GM12875 (cell line): ENCODE data around the gene ARFGAP3.
"Not testable (repeated sequence)": the region's sequence is repeated elsewhere in the genome, so short reads cannot be mapped to it uniquely, and the experiment has no call there.

ENCODE experiments used
- H3K4me3 ChIP-seq: one replicate; pipeline ENCODE4 v1.5.1; 2011; ENCODE audit warnings: low read depth, low read length, control low read depth
- CTCF ChIP-seq: IDR thresholded peaks from 2 replicates; pipeline ENCODE4 v1.5.1; 2011; ENCODE audit warnings: low read depth, mild to moderate bottlenecking, control low read depth, inconsistent platforms, low read length, moderate library complexity, borderline replicate concordance; ENCODE audit not compliant: insufficient read depth

The ARFGAP3 gene

GRCh38 chr22:42768385-42769035 is 88.6 kb downstream of the ARFGAP3 start:
- TF ChIP-seq CTCF = no peak
- H3K4me3 ChIP-seq = no peak overlapping the region

- TF ChIP-seq CTCF = no peak
- no peak overlapping the region for H3K4me3 ChIP-seq
These were observed 90.2 kb downstream of the ARFGAP3 start for GRCh38 chr22:42766860-42767259.

- no peak for TF ChIP-seq CTCF
- H3K4me3 ChIP-seq = no peak overlapping the region
These were observed 92.1 kb downstream of the ARFGAP3 start for GRCh38 chr22:42764895-42765363.

GRCh38 chr22:42763965-42764480 is 93.0 kb downstream of the ARFGAP3 start:
- no peak for TF ChIP-seq CTCF

GRCh38 chr22:42760806-42761565 is 96.1 kb downstream of the ARFGAP3 start:
- no peak overlapping the region for H3K4me3 ChIP-seq
- no peak for TF ChIP-seq CTCF

More at GRCh38 chr22:42763965-42764480, 93.0 kb downstream of the ARFGAP3 start:
- H3K4me3 ChIP-seq = no peak overlapping the region

- TF ChIP-seq CTCF = no peak
- H3K4me3 ChIP-seq = no peak overlapping the region
These were observed 98.0 kb downstream of the ARFGAP3 start for GRCh38 chr22:42758931-42759629.

GRCh38 chr22:42755553-42755952 is 101.5 kb downstream of the ARFGAP3 start:
- not testable (repeated sequence) for H3K4me3 ChIP-seq

- H3K4me3 ChIP-seq = not testable (repeated sequence)
These were observed 102.0 kb downstream of the ARFGAP3 start for GRCh38 chr22:42755121-42755520.
